Adrenal gland (tissue), 12 donors: ENCODE data around the gene SPTBN1. TPM values are rescaled to one million over a fixed set of nuclear protein-coding genes. Genes with fewer than 3 reads are reported as not detected.

Experiments
- DNase-seq, 7 donors: peaks; one replicate each; pipeline ENCODE4 v3.0.0-alpha.2; 2019 to 2020
- H3K27ac ChIP-seq, 5 donors: fragments of 200-600 bp; sonication (generic) in 4 of 5; 1 replicate in 3 of 5; 2 replicates in 2 of 5; pipeline versions ENCODE4 v1.5.1 to v1.8.0; 2016 to 2020; ENCODE audit warnings: mild to moderate bottlenecking in 1 of 5
- H3K27me3 ChIP-seq: fragments of 200-600 bp; 2 replicates; pipeline ENCODE4 v1.8.0; 2021
- H3K36me3 ChIP-seq, 2 donors: fragments of 200-600 bp; replicated peaks in 1 of 2; 1 replicate in 1 of 2; 2 replicates in 1 of 2; pipeline versions ENCODE4 v1.5.1 to v1.8.0; 2018 to 2022
- H3K4me1 ChIP-seq, 2 donors: fragments of 200-600 bp; replicated peaks in 1 of 2; 1 replicate in 1 of 2; 2 replicates in 1 of 2; pipeline versions ENCODE4 v1.5.1 to v1.8.0; 2018 to 2021
- H3K4me3 ChIP-seq, 4 donors: fragments of 200-600 bp; sonication (generic) in 3 of 4; one replicate each; pipeline ENCODE4 v1.5.1; 2016 to 2018
- H3K9me3 ChIP-seq, 3 donors: fragments of 200-600 bp; sonication (generic) in 1 of 3; replicated peaks in 1 of 3; 1 replicate in 2 of 3; 2 replicates in 1 of 3; pipeline versions ENCODE4 v1.5.1 to v1.8.0; 2016 to 2021
- POLR2A ChIP-seq, 2 donors: fragments of 450-650 bp; IDR thresholded peaks; one replicate each; pipeline ENCODE4 v1.6.1; 2017; ENCODE audit warnings: antibody characterized with exemption in 2 of 2, mild to moderate bottlenecking in 2 of 2, moderate library complexity in 1 of 2
- WGBS, 4 donors: extraction: QIAGEN DNeasy Blood & Tissue Kit in 2 of 4; methylation state at CpG; one replicate each; pipeline versions ENCODE4 v1.1.5 to v1.1.7; 2013 to 2017; 5-methylcytosine and 5-hydroxymethylcytosine counted together
- intact Hi-C, 2 donors: fragments of 100-400 bp; cut with DNase I; formaldehyde crosslinking; loops; one replicate each; pipeline versions ENCODE4 v1.14.1 to v1.15.0; 2022 to 2023
- polyA plus RNA-seq, 3 donors: library from polyadenylated mRNA; stranded (reverse); fragments of 200-250 nt in 2 of 3; fragments of 350-450 nt in 1 of 3; fragmentation: Illumina TruSeq in 1 of 3; extraction: RNeasy Lipid Tissue Mini Kit (QIAGEN cat#74804) in 1 of 3; gene quantifications; one replicate each; pipeline ENCODE4 v1.2.3, GENCODE V29; 2013 to 2014
- total RNA-seq, 9 donors: library from RNA; depleted of rRNA in 4 of 9; stranded (reverse); fragments of >200 nt in 4 of 9; fragments of 120-200 nt in 1 of 9; fragmentation: NEBNext Ultra II Directional in 1 of 9; extraction: Animal tissue kit (Norgen Biotek cat#: 25700) in 1 of 9; gene quantifications; one replicate each; pipeline versions ENCODE4 v1.1.0 to v1.2.4, GENCODE V29; 2013 to 2023
- TF ChIP-seq, protein P1 (sequence below), 6 experiments: fragments of 450-650 bp in 4 of 6; fragments of 200-600 bp in 2 of 6; sonication (generic) in 1 of 6; IDR thresholded peaks; 1 replicate in 5 of 6; 2 replicates in 1 of 6; pipeline versions ENCODE4 v1.5.1 to v1.8.0; 2016 to 2021; ENCODE audit warnings: antibody characterized with exemption in 6 of 6, mild to moderate bottlenecking in 2 of 6, moderate library complexity in 1 of 6
- donor health status: healthy with polysubstance abuse.
- donor health status: Bipolar disorder and iron deficiency.
- donor health status: DM: yes; HTN: yes; CAD: no.
- donor health status: DM: no; HTN: no; CAD: no.
- donor health status: DM: no; HTN: no; CAD: no.
- donor health status: DM: yes; HTN: yes; CAD: no.

Gene SPTBN1
- total and polyA plus RNA-seq, 12 donors = 72.9 to 653 (median 493) TPM

DNA sequence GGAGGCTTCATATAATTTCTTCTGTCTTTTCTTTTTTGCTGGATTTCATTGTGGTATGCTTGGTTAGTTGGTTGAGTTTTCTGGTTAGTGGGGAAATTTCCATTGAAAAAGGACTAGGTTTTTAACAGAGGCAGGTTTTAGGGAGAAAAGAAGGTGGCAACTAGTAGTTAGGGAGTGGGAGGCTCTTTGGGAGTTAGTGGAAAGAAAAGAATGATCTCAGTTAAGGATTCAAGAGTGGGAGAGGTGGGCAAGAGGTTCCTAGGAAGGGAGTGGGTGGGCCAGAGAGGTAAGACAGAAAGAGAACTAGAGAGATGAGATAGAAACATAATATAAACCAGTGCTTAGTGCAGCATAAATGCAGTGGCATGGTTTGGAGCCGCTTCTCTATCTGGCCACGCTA lies 96.9 kb downstream of the SPTBN1 start:
- no peaks in the 10 kb centered on the region for H3K27me3 ChIP-seq
- intact Hi-C loops = no loop called here
- WGBS, 4 donors = 79 to 91% (median 85%) methylated on average over 2 of the region's 2 CpGs
- TF ChIP-seq POLR2A (IDR thresholded peaks at IDR 0.05) = no peak
- TF ChIP-seq, protein P1, sequence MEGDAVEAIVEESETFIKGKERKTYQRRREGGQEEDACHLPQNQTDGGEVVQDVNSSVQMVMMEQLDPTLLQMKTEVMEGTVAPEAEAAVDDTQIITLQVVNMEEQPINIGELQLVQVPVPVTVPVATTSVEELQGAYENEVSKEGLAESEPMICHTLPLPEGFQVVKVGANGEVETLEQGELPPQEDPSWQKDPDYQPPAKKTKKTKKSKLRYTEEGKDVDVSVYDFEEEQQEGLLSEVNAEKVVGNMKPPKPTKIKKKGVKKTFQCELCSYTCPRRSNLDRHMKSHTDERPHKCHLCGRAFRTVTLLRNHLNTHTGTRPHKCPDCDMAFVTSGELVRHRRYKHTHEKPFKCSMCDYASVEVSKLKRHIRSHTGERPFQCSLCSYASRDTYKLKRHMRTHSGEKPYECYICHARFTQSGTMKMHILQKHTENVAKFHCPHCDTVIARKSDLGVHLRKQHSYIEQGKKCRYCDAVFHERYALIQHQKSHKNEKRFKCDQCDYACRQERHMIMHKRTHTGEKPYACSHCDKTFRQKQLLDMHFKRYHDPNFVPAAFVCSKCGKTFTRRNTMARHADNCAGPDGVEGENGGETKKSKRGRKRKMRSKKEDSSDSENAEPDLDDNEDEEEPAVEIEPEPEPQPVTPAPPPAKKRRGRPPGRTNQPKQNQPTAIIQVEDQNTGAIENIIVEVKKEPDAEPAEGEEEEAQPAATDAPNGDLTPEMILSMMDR (IDR thresholded peaks at IDR 0.05) = no peak
- peak overlapping the region in 1 of 5 donors; percentile 57 for H3K27ac ChIP-seq
- H3K36me3 ChIP-seq = no peaks in the 10 kb centered on the region
- no peak for DNase-seq
- peaks cover 12 to 46% of the 10 kb centered on the region in 2 donors for H3K4me1 ChIP-seq
- no peak overlapping the region for H3K4me3 ChIP-seq
- H3K9me3 ChIP-seq = no peaks in the 10 kb centered on the region

DNA sequence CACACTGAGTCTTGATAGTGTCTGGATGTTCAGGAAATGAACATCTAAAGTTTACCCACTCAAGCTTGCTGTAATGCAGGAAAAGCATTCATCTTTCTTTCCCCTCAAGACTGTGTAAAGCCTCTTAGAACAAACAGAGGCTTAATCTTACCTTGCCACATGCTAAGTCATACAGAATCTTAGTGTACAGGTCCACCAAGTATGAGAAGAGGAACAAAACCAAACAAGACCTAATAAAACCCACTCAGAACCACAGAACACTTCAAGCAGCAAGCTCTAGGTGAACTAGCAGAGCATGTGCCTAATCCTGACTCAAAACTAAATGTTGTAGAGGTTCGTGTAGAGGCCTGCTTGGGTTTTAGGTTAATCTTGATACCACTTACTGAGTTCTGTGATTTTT lies 97.6 kb downstream of the SPTBN1 start:
- Histone ChIP-seq H3K4me3 (no peak overlapping the region), H3K4me1 (peaks cover 12 to 48% of the 10 kb centered on the region in 2 donors), H3K9me3 (no peaks in the 10 kb centered on the region), H3K27me3 (no peaks in the 10 kb centered on the region), H3K27ac (peak overlapping the region in 1 of 5 donors; percentile 57), H3K36me3 (no peaks in the 10 kb centered on the region)
- no peak for DNase-seq
- 89 to 100% (median 93%) methylated on average over 1 of the region's 1 CpG for WGBS, 4 donors
- TF ChIP-seq, protein P1 (IDR thresholded peaks at IDR 0.05) = no peak
- TF ChIP-seq POLR2A (IDR thresholded peaks at IDR 0.05) = no peak
- intact Hi-C loops = no loop called here

DNA sequence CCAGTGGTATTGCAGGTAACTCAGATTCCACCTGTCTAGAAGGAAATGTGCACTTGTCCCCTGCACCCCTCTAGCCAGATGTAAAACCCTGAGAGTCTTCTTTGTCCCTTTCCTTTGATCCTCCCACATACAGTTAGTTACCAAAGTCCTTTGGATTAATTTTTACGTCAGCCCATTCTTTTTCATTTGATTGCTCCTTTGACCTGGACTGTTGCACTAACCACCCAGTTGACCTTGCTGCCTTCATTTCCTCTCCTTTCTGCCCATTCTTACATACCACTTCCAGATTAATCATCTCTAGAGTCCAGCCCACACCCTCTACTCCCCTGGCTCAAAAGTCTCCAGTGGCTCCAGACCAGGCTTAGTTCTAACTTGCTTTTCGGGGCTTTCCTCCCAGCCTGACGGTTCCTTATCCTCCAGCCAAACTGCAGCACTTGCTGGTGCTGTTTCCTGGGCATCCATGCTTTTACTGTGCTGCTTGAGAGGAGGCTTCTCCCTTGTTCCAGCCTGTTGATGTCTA lies 99.3 kb downstream of the SPTBN1 start:
- peak overlapping the region in 4 of 5 donors; percentile 13 to 98 (median 96) for H3K27ac ChIP-seq
- H3K9me3 ChIP-seq = no peaks in the 10 kb centered on the region
- DNase-seq = no peak
- no peaks in the 10 kb centered on the region for H3K36me3 ChIP-seq
- no peaks in the 10 kb centered on the region for H3K27me3 ChIP-seq
- TF ChIP-seq, protein P1 (IDR thresholded peaks at IDR 0.05) = no peak
- TF ChIP-seq POLR2A (IDR thresholded peaks at IDR 0.05) = no peak
- intact Hi-C loops = no loop called here
- no peak overlapping the region for H3K4me3 ChIP-seq
- peaks cover 12 to 51% of the 10 kb centered on the region in 2 donors for H3K4me1 ChIP-seq
- WGBS, 4 donors = 54 to 64% (median 57%) methylated on average over 3 of the region's 3 CpGs

DNA sequence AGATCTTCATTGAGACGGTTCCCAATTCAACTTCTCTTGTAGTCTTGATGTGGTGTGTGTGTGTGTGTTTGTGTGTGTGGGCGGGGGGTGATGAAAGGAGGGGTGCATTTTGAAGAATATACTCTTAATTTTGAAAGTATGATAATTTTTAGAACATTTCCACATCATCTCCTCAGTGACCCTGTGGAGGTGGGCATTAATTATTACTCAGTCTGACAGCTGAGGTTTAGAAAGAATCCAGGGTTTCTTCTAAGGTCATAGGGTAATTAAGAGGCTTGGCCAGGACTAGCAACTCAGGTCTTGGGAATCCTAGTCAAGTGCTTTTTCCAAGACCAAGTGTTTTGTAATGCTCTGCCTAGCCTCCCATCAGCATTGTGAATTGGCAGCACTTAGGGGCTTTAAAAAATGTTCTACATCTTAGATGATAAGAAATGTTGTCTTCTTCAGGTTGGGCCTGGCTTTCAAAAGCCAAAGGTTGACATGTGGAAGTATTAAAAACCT lies 100.5 kb downstream of the SPTBN1 start:
- H3K9me3 ChIP-seq = no peaks in the 10 kb centered on the region
- peaks cover 20 to 59% of the 10 kb centered on the region in 2 donors for H3K4me1 ChIP-seq
- 49 to 70% (median 64%) methylated on average over 2 of the region's 2 CpGs for WGBS, 4 donors
- DNase-seq = peak in 1 of 7 donors; percentile 39
- H3K4me3 ChIP-seq = no peak overlapping the region
- H3K36me3 ChIP-seq = no peaks in the 10 kb centered on the region
- H3K27ac ChIP-seq = peak overlapping the region in 3 of 5 donors; percentile 96 to 98 (median 97)
- TF ChIP-seq, protein P1 (IDR thresholded peaks at IDR 0.05) = no peak
- no peak for TF ChIP-seq POLR2A (IDR thresholded peaks at IDR 0.05)
- intact Hi-C loops = no loop called here
- H3K27me3 ChIP-seq = no peaks in the 10 kb centered on the region
